Muscle layer of duodenum (tissue), 2 donors: ENCODE results near the gene FOXE1.

Source experiments
- H3K27ac ChIP-seq: one replicate; pipeline ENCODE4 v1.7.0; 2013; ENCODE audit warnings: mild to moderate bottlenecking, low read length
- H3K27me3 ChIP-seq: one replicate; pipeline ENCODE4 v1.7.0; 2013; ENCODE audit warnings: low read depth, mild to moderate bottlenecking, control low read depth, low read length
- H3K36me3 ChIP-seq, 2 donors: one replicate each; pipeline ENCODE4 v1.7.0; 2013; ENCODE audit warnings: low read length in 2 of 2, control low read depth in 1 of 2, mild to moderate bottlenecking in 1 of 2; ENCODE audit not compliant: insufficient read depth in 2 of 2, control insufficient read depth in 1 of 2
- H3K4me1 ChIP-seq, 2 donors: one replicate each; pipeline ENCODE4 v1.7.0; 2013; ENCODE audit warnings: low read length in 2 of 2, mild to moderate bottlenecking in 2 of 2, control low read depth in 1 of 2, moderate library complexity in 1 of 2; ENCODE audit not compliant: insufficient read depth in 2 of 2, control insufficient read depth in 1 of 2
- H3K4me3 ChIP-seq, 2 donors: one replicate each; pipeline ENCODE4 v1.7.0; 2013; ENCODE audit warnings: low read length in 2 of 2, low read depth in 1 of 2, mild to moderate bottlenecking in 1 of 2
- H3K9me3 ChIP-seq, 2 donors: one replicate each; pipeline ENCODE4 v1.7.0; 2013; ENCODE audit warnings: low read length in 2 of 2, control low read depth in 1 of 2, mild to moderate bottlenecking in 1 of 2; ENCODE audit not compliant: control insufficient read depth in 1 of 2
- donor health status: healthy.

FOXE1 gene

DNA sequence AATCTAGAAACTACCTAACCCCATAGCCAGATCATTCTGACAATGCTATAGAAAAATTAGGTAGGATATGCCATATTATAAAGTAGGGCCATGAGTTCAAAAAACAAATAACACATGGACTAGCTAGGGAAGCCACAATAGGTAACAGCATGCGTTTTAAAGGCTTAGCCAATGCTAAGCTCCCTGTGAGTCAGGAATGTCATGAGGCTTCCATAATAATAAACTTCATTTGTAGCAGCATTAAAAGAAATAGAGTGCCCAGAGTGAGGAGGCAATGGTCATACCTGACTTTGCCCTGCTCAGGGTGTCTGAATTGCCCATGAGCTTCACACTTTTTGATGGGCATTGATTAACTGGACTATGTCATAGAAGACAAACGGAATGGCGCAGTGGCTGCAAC is 15.8 kb downstream of the FOXE1 start:
- no peak overlapping the region for H3K4me3 ChIP-seq
- H3K27ac ChIP-seq: no peak overlapping the region
- no peaks in the 10 kb centered on the region for H3K36me3 ChIP-seq
- H3K9me3 ChIP-seq: peaks cover 3 to 19% of the 10 kb centered on the region in 2 donors
- H3K27me3 ChIP-seq: no peaks in the 10 kb centered on the region
- no peaks in the 10 kb centered on the region for H3K4me1 ChIP-seq

DNA sequence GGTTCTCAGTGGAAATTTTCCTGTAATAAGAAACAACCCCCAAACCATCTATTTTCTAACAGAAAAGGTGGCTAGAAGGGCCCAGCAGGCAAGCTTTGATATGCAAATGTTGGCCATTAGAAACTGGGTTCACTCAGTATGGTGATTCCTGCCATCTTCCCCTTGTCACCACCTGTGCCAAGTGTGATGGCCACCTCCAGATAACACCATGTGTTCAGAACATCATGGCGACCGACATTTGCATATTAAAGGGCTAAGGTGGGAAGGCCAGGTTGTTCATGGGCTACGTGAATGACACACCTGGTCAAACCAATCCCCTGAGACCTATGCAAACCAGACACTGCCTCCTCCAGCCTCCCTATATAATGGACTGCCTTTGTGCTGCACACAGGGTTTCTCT is 20.4 kb downstream of the FOXE1 start:
- H3K9me3 ChIP-seq: no peaks in the 10 kb centered on the region
- no peak overlapping the region for H3K27ac ChIP-seq
- no peaks in the 10 kb centered on the region for H3K4me1 ChIP-seq
- H3K27me3 ChIP-seq: no peaks in the 10 kb centered on the region
- H3K4me3 ChIP-seq: no peak overlapping the region
- H3K36me3 ChIP-seq: peaks cover 0 to 3% of the 10 kb centered on the region in 2 donors

DNA sequence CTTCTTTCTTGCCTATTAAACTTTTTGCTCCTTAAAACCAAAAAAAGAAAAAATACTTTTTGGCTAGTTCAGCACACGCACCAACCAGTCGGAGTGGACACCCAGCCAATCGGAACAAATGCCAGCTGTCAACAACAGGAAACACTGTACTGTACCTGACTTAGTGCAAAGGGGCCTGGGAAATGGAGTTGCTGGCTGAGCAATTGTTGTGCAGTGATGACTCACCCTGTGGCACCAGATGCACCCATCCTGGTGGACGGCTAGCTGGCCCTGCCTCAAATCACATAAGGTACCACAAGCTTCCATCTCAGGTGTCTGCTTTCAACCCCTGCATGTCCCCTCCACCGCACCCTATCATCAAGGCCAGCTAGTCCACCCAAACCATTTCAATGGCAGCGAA is 20.9 kb downstream of the FOXE1 start:
- Histone ChIP-seq H3K4me1 (no peaks in the 10 kb centered on the region), H3K9me3 (no peaks in the 10 kb centered on the region), H3K4me3 (no peak overlapping the region), H3K27ac (no peak overlapping the region), H3K36me3 (peaks cover 0 to 3% of the 10 kb centered on the region in 2 donors), H3K27me3 (no peaks in the 10 kb centered on the region)

DNA sequence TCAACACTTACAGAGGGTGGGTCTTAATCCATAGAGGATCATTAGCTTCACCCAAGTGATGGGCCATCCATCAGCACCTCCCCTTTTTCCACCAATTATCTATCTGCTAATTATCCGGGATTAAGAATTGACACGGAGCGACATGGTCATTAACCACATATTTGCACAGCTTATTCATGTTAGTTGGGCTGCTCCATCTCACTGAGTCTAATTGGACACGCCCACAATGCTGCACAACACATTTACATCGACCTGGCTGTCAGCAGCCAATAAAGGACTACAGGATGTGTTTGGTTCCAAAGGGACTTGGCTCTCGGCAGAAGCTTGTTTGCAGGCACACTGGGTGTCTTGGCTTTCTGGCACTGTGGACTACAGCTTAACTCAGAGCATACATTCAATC is 21.6 kb downstream of the FOXE1 start:
- Histone ChIP-seq H3K4me1 (no peaks in the 10 kb centered on the region), H3K36me3 (peaks cover 0 to 3% of the 10 kb centered on the region in 2 donors), H3K4me3 (no peak overlapping the region), H3K9me3 (no peaks in the 10 kb centered on the region), H3K27me3 (no peaks in the 10 kb centered on the region), H3K27ac (no peak overlapping the region)

DNA sequence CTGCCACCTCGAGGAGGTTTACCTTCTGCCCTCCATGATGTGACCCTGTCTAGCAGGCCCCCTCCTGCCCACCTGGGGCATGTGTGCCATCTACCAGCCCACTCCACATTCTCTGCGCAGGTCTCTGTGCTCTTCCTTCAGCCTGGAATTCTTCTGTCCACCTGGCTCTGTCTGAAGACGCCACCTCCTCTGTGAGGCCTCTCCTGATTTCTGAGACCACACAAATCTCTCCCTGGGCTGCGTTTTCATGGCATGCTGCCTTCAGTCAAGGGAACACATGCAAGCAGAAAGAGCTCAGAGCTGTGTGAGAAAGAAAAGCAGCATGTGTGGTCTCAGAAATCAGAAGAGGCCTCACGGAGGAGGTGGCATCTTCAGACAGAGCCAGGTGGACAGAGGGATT is 22.1 kb downstream of the FOXE1 start:
- Histone ChIP-seq H3K4me3 (no peak overlapping the region), H3K36me3 (peaks cover 0 to 3% of the 10 kb centered on the region in 2 donors), H3K27ac (no peak overlapping the region), H3K27me3 (no peaks in the 10 kb centered on the region), H3K4me1 (no peaks in the 10 kb centered on the region), H3K9me3 (no peaks in the 10 kb centered on the region)

DNA sequence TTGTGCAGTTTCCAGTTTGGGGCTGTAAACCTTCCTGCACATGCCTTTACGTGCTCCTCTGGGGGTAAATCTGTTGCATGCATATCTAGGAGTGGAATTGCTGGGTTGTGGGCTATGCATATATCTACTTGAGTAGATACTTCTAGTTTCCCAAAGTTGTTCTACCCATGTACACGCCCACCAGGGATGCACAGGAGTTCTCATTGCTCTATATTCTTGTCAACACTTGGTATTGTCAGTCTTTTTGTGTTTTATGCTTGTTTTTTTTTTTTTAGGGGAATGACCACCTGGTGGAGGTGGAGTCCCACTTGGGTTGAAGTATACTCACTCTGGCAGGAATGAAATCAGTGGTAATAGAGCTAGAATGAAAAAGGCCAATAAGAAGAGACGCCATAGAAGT is 23.0 kb downstream of the FOXE1 start:
- Histone ChIP-seq H3K4me3 (no peak overlapping the region), H3K9me3 (no peaks in the 10 kb centered on the region), H3K4me1 (no peaks in the 10 kb centered on the region), H3K27ac (no peak overlapping the region), H3K27me3 (no peaks in the 10 kb centered on the region), H3K36me3 (peaks cover 0 to 3% of the 10 kb centered on the region in 2 donors)

DNA sequence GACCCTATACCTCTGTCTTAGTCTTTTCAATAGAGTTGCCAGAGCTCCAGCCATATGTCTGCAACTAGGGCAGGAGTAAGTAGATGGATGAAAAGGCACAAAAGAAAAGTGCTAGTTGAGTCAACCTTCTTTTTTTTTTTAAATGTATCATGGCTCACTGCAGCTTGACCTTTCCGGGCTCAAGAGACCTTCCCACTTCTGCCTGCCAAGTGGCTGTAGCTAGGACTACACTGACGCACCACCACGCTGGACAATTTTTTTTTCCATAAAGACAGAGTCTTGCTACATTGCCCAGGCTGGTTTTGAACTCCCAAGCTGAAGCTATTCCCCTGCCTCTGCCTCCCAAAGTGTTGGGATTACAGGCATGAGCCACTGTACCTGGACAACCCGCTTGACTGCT is 27.3 kb downstream of the FOXE1 start:
- peaks cover 0 to 3% of the 10 kb centered on the region in 2 donors for H3K36me3 ChIP-seq
- H3K27ac ChIP-seq: no peak overlapping the region

DNA sequence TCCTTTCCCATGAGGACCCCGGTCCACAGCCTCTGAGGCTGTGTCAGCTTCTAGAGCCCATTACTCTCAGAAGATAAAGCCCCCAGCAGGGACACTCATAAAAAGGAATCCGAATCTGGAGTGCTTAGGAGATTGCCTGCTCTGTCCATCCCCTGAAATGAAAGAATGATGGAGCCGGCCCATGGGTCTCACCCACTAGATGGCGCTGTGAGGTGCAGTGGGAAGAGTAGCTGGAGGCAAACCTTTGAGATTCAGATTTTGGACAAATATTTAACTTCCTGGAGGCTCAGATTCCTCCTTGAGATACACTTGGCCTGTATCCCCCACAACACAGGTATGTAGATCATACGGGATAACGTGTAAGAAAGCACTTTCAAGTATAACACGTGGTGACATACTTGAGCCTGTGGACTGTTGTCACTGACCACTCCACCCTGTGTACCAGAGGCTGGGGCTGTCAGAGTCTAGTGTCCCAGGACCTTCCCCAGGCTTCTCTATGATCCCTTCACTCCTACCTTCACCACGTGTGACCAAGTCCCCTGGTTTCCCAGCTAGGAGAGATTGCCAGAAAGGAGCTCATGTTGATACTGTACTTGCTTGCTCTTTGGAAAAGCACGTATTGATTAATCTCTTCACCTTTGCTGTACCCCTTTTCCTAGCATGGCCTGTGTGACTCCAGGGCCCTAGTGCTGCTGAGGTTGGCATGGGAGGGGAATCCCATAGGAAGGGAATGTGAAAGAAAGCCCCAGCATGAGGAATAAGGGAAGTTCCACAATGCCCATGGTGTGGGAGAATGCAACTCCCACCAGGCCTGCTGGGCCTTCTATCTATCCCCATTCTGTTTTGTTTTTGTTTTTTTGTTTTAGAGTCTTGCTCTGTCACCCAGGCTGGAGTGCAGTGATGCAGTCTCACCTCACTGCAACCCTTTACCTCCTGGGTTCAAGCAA is 37.2 kb downstream of the FOXE1 start:
- H3K9me3 ChIP-seq: peaks cover 0 to 6% of the 10 kb centered on the region in 2 donors
- H3K27ac ChIP-seq: no peak overlapping the region
- H3K4me3 ChIP-seq: no peak overlapping the region
- no peaks in the 10 kb centered on the region for H3K36me3 ChIP-seq
- H3K4me1 ChIP-seq: no peaks in the 10 kb centered on the region
- H3K27me3 ChIP-seq: no peaks in the 10 kb centered on the region

More for the DNA sequence above, 27.3 kb downstream of the FOXE1 start:
- H3K9me3 ChIP-seq: no peaks in the 10 kb centered on the region
- no peaks in the 10 kb centered on the region for H3K4me1 ChIP-seq
- H3K4me3 ChIP-seq: no peak overlapping the region
- no peaks in the 10 kb centered on the region for H3K27me3 ChIP-seq

DNA sequence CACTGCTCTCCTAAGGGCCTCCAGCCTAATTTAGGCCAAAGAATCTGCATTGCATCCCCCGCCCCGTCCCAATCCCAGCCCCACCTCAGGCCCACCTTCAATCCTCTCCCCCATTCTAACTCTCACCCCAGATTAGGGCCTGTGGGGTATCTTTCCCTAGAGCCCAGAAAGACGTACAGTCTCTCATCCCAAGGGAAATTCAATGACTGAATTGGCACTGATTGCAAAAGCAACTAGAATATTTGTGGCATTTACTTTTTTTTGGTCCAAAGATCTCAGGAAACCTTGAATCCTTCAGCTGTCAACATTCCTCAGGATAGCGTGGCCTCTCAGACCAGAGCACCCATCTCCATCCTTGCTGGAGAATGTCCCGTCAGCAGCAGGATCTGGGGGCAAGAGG is 38.7 kb downstream of the FOXE1 start:
- Histone ChIP-seq H3K27ac (no peak overlapping the region), H3K4me1 (no peaks in the 10 kb centered on the region), H3K9me3 (peaks cover 0 to 6% of the 10 kb centered on the region in 2 donors), H3K4me3 (no peak overlapping the region), H3K27me3 (no peaks in the 10 kb centered on the region), H3K36me3 (peaks cover 0 to 3% of the 10 kb centered on the region in 2 donors)

DNA sequence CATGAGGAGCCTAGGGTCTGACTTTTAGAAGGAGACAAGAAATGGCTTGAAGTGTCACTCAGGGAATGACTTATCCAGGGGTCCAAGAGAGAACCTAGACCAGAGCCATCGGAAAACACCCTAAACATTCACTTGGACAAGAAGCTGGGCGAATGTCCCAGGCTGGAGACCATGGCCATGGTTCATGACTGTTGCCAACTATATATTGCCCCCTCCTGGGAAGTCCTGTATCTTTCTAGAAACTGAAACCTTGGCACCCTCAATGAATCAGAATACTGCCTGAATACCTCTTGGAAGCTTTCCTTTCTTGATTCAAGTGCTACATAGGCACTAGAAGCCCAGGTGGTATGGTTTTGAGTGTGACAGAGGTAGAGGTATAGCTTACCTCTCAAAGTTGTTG is 39.4 kb downstream of the FOXE1 start:
- Histone ChIP-seq H3K9me3 (peaks cover 0 to 6% of the 10 kb centered on the region in 2 donors), H3K4me1 (no peaks in the 10 kb centered on the region), H3K4me3 (no peak overlapping the region), H3K27ac (no peak overlapping the region), H3K27me3 (no peaks in the 10 kb centered on the region), H3K36me3 (peaks cover 0 to 3% of the 10 kb centered on the region in 2 donors)

DNA sequence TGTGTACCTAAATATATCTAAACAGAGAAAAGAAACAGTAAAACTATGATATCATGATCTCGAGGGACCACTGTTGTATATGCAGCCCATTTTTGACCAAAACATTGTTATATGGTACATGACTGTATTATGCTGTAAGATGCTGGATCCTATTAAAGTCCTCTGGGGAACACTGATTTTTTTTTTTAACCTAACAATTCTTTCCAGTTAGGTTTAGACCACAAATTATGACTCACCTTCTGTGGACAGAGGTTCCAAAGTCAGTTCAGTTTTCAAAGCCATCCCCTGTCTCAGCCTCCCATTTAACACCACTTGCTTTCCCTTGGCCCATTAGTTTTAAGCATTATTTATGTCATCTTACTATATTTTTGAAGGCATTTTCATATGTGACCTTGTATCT is 42.2 kb downstream of the FOXE1 start:
- no peak overlapping the region for H3K27ac ChIP-seq
- H3K4me1 ChIP-seq: no peaks in the 10 kb centered on the region
- H3K36me3 ChIP-seq: peaks cover 0 to 9% of the 10 kb centered on the region in 2 donors
- H3K27me3 ChIP-seq: no peaks in the 10 kb centered on the region
- H3K9me3 ChIP-seq: peaks cover 0 to 6% of the 10 kb centered on the region in 2 donors
- H3K4me3 ChIP-seq: no peak overlapping the region
